GM21360 (cell line): ENCODE data around the gene MGMT.

Experiments
- ATAC-seq: cut with Tn5 transposase; IDR thresholded peaks from one replicate; pipeline ENCODE4 v1.9.1; 2021; ENCODE audit warnings: mild to moderate bottlenecking, moderate library complexity; ENCODE audit not compliant: unreplicated experiment

Gene MGMT

GRCh38 chr10:129615381-129615780, 148.3 kb downstream of the MGMT start:
- no peak for ATAC-seq

DNA sequence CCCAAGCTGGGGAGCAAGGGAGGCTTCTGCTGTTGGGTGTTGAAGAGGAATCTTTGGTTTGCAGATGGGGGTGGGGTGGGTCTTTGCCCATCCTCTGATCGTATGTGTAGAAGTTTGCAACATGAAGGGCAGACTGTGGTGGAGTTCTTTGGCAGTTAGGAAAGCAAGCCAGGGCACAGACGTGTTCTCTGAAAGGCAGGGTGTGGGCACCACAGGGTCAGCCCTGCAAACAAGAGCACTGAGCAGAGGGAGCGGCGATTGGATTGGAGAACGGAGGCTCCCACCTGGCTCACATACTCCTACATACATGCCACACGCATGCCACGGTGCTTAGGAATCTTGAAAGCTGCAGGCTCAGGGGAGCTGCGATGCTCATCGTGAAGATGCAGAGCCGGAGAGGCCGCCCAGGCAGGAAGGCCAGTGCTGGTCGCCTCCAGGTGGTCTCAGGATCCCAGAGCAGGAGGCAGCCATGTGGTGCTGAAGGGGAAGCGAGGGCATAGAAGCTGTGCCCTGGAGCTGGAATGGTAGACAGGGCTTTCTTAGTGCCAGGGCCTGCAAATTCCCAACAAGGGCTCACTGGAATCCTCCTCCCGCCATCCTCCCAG, 149.0 kb downstream of the MGMT start:
- no peak for ATAC-seq

GRCh38 chr10:129617768-129618167, 150.7 kb downstream of the MGMT start:
- no peak for ATAC-seq

DNA sequence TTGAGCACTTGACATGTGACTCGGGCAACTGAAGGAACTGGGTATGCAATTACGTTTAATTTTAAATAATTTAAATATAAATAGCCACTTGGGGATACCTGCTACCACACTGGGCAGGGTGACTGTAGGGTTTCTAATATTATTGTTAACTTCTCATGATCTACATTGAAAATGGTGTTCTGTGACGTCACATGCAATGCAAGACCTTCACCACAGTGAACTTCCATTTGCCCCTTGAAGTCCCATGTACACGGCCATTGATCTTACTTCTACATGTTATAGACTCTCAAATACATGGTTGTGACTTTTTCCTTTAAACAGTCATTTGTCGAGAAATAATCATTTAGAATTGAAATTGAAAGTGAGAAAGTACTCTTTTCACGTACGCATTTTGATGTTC, 154.0 kb downstream of the MGMT start:
- no peak for ATAC-seq

DNA sequence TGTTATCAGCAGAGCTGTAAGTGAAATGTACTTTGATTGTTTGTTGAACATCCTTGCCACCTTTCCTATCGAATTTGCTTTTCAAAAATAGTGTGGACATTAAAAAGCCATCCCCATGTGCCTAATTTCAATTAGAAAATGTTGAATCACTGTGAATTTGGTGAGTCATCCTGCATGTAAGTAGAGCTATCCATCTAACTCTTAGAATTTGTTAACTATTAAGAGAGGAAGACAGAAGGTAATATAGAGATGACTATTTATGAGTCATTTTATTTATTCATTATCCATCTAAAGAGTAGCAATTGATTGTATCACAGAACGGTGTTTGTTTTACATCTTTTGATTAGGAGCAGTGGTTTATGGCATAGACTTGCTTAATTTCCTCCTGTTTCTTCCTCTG, 154.7 kb downstream of the MGMT start:
- ATAC-seq, result no peak

- no peak for ATAC-seq
These were observed 155.2 kb downstream of the MGMT start for GRCh38 chr10:129622291-129622690.

DNA sequence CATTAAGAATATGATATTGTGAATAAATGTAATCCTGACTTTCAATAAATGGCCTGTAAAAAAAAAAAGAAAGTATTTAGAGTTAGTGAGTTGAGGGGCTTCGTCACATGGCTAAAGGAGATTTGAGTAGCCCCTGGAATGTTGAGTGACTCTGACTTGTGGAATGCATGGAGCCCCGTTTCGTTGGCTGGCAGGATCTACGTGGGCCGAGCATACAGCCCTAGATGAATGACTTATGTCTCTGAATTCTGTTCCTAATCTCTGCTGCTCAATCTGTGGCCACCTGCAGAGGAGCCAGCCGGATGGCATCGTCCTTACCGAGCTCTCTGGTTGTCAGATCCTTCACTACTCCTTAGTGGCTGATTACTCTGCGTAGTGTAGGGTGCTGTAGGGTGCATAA, 155.7 kb downstream of the MGMT start:
- ATAC-seq, result no peak

- ATAC-seq, result no peak
These were observed 157.5 kb downstream of the MGMT start for GRCh38 chr10:129624526-129624925.

DNA sequence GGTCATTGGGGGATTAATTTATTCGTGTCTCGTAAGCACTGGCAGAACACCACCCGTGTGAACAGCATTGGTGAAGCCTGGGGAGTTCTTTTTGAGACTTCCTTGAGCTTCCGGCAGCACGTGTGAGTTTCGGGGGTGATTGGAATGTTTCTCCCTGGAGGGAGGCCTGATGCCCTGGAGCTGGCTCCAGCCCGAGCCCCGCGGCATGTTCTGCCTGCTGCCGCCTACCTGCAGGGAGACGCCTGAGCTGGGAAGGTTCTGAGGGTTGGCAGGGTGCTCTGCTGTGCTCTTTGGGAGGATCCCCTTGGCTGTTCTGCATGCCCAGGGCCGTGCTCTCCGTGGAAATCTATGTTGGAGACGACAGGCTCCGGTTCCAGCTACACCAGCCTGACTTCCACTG, 159.3 kb downstream of the MGMT start:
- no peak for ATAC-seq

DNA sequence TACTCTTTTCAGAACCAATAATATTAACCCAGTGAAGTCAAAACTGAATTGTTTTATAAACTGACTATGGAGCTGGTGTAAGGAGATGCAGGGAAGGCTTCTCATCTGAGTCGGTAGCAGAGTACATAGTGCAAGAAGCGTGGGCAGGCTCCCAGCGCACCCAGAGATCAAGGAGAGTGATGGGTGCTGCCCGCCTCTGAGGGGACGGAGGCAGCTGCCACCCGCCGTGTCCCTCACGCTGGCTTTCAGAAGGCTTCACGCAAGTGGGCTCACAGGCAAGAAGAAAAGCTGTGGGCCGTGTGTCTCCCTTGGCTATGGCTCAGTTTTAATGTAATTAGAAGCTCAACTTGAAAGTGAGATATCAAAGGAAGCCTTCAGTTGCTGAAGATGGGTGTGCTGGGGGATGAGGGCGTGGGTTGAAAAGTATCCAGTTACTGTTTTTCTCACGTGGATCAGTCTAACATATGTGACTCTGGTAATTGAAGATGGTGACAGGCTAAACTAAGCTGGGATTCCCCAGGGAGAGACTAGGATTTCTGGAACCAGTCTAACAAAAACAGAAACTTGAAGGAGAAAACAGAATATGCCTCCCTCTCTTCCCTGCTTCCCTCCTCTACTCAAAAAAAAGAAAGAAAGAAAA, 159.9 kb downstream of the MGMT start:
- no peak for ATAC-seq

DNA sequence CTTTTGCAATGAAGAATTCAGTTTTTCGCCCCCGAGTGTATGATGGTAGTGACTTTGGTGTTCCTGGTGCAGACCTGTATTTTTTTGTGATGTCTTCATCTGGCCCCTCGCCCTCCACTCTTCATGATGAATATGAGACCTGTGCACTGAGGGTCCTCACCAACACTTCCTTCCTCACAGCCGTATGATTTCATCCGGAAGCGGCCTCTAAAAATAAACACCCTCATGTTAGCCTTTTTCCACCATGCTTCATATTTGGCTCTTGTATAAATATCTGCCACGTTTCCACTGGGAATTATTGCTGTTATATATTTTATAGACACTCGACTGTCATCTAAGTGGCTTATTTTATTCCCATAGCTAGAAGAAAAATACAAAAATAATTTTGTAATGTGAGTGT, 160.4 kb downstream of the MGMT start:
- no peak for ATAC-seq

- no peak for ATAC-seq
These were observed 161.8 kb downstream of the MGMT start for GRCh38 chr10:129628823-129629222.

DNA sequence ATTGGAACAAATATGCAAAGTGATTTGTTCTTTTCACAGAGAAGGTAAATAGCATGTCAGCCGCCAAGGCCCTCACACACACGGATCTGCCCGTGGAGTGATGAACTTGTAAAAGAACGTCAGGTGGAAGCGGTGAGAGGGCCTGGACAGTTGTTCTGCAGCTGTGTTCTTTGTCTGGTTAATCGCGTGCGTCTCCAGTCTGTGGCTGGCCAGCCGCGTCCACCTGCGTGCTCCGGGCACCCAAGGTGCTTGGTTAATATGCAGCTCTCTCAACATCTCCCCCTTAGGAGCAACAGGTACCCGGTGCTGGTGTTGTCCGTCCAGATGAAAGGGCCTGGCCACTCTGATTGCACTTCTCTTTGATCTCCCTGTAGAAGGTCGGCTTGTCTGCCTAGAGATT, 162.9 kb downstream of the MGMT start:
- no peak for ATAC-seq

DNA sequence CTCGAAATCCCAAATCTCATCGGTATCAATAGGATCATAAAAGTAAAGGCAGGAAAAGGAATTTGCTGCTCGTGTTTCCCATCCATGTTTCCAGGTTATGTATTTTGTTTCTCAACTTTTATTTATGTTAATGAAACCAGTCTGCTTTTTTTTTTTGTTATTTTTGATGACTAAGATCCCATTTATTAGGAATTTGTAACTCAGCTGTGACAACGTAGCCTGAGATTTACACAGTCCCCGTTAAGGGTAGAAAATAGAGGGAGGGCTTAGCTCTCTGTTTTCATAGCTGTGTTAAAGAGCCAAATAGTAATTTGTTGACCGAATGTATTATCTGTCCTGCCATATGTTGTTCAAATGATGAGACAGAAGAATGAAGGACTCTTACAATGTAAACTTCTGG, 164.0 kb downstream of the MGMT start:
- ATAC-seq, result no peak

DNA sequence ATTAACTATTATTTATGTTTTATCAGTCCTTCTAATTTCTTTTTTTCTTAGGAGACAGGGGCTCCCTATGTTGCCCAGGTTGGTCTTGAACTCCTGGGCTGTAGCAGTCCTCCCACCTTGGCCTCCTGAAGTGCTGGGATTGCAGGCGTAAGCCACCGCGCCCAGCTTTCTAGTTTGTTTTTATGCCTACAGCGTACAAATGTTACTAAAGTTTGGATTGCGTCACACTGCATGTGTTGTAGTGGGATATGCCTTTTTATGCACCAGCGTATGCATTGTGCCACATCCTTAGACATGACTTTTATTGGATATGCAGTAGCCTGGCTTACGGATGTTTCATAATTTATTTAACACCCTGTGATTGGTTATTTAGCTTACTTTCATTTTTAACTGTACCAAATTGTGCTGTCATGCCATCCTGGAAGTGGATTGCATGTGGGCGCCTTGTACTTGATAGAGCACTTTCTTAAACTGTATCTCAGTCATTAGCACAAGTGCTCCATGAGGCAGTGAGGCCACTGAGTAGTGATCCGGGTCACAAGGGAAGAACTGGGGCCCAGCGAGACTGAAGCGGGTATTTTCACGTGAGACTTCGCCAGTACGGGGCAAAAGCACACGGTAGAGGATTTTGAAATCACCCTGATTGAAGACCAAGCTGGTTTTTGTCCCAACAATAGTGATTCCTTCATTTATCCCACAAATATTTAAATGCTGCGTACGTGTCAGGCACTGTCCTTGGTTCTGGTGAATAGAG, 165.0 kb downstream of the MGMT start:
- no peak for ATAC-seq

DNA sequence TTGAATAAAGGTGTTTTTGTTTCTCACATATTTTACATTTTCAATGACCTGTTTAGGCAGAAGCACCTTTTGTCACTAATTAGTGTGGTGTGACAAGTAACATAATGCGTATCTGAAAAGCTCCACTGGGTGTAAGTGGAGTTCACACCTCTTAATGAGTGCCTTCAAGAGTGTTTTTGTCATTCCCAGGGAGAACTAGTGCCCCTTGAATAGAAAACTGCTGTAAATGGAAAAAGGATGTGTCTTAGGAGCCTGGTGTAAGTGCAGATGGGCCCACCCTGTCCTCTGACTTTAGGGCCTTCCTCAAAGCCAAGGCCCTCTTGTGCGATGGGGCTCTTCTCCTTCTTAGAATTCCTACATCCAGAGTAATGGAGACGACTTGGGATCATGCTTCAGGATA, 170.0 kb downstream of the MGMT start:
- no peak for ATAC-seq

DNA sequence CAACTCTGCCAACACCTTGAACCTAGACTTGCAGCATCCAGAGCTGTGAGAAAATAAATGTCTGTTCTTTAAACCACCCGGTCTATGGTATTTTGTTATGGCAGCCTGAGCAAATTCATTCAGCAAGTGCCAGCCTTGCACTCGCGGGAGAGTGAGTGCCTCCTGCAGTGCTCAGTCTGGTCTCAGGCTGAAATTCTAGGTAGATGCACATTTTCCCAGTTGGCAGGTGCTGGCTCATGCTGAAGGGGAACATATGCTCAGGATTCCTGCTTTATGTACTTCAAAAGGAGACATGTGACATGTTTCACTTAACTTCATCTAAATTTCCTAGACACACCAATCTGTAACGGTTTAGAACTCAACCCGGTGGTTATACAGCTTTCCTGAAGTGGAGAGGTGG, 170.8 kb downstream of the MGMT start:
- ATAC-seq, result no peak

DNA sequence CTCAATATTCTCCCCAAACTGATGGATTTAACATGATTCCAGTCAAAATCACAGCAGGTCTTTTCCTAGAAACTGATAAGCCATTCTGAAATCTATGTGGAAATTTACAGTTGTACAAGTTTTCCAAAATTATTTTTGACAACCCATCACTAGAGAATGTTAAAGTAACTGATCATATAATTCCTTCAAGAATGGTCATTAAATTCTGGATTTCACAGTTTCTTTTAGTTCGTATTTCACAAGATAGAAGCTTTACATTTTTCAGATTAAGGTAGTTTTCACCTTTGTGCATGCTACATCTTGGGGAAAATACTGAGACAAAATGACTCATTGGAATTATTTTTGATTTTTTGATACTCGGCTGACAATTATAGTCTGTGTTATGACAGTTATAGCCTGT, 174.3 kb downstream of the MGMT start:
- no peak for ATAC-seq

DNA sequence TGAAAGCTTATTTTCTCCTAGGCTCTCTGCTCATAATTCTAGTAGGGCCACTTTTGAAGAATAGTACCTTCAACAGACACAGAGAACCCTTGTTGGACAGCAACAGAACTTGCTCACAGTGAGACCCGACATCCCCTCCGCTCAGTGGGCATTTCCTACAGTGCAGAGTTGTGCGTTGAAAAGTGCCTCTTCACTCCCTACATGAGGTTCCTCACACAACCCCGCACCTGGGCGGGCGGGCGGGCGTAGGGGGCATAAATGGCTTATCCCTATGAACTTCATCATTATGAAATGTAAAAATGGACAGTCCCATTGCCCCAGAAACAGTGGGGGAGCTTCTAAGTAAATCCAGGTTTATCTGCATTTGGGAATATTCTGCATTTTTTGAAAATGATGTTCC, 174.9 kb downstream of the MGMT start:
- no peak for ATAC-seq

- ATAC-seq, result no peak
These were observed 175.4 kb downstream of the MGMT start for GRCh38 chr10:129642427-129642826.

DNA sequence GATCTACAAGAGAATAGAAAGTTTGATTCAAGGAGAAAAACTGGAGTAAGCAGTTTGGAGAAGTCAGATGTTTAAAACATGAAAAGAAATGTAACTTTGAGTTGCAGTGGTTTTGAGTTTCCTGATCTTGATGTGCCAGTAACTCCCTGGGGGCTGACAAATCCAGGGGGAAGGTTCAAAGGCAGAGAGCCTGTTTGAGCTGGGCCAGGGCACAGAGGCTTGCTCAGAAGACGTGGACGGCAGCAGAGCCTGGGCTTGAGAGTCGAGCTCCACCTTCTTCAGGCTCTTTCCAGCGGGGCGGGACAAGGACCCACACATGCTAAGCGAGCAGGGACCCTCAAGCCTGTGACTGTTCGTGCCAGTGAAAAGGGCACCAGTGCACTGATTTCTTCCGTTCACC, 176.2 kb downstream of the MGMT start:
- no peak for ATAC-seq

GRCh38 chr10:129645487-129645886, 178.4 kb downstream of the MGMT start:
- no peak for ATAC-seq
